Activated naive CD4-positive, alpha-beta T cell (primary cell): Measurements from ENCODE around the gene SIPA1L3.

Experiments used
- DNase-seq, 4 experiments: peaks; one replicate each; lab custom pipeline; 2025; lab: John Stamatoyannopoulos, UW

The SIPA1L3 gene

DNA sequence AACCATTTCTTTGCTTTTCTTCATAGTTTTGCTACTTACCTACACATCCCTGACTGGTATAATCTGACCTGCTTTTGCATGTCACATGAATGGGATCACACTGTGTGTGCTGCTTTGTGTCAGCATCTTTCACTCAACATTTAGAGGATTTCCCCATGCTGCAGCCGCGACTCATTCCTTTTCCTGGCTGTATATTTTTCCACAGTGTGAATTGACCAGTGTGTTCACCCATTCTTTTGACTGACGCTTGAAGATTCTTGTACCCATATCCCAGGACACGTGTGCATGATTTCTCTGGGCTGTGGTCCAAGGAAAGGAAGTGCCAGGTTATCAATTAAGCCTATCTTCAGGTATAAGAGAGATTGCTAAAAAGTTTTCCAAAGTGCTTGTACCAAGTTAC, 198.6 kb downstream of the SIPA1L3 start:
- no peak for DNase-seq

DNA sequence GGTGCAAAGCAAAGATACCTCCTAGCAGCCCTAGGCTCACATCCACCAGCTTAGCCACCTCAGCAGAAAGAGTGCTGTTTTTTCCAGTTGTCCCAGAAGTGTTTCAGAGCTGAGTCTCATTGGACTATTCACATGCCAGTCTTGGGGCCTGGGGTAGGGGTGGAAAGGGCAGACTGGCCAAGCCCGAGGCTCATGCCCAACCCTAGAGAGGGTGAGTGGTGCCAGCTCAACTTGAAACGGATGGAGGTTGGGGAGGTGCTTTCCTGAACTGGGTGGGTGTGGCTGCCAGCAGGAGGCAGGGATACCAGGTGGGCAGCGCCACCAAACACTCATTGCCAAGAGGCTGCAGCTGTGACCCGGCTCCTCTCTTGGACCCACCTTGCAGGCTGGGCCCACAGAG, 200.1 kb downstream of the SIPA1L3 start:
- no peak for DNase-seq

- no peak for DNase-seq
Measured at GRCh38 chr19:38111898-38112297, 204.9 kb downstream of the SIPA1L3 start.

DNA sequence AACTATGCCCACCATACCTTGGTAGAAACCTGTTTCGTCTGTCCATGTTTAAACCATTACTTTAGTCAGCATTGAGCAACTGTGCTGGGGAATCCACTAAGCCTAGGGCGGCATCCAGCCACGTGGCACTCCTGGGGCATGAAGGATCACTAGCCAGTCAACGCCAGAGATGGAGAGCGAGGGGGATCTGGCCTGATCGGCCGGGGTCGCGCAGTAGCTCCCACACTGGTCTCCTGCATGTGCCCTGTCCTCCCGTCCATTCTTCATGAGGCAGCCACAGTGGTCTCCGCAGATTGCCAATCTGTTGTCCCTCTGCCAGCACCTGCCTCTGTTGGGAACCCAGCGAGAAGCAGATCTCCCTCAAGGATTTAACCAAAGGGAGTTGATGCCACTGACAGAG, 207.6 kb downstream of the SIPA1L3 start:
- no peak for DNase-seq

DNA sequence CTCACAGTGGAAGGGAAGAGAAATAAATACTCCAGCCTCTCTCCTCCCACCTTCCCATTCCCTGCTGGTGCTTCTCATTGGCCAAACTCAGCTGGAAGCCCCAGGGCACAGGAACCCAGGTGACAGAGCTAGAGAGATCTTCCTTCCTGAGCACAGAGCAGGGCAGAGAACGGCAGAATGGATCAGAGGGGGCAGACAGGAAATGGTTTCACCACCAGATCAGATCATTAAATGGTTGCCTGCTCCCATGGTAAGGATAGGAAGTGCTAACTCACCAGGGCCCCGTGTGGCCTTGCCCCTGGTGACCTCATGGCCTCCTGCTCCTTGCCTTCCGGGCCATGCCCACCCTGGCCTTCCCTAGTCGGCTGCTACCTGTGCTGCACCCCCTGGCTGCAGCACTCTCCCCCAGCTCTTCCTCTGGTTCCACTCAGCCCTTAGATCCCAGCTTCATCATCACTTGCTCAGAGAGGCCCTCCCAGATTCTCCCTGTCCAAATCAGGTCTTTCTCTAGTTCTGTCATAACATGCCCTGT, 208.3 kb downstream of the SIPA1L3 start:
- DNase-seq = no peak

DNA sequence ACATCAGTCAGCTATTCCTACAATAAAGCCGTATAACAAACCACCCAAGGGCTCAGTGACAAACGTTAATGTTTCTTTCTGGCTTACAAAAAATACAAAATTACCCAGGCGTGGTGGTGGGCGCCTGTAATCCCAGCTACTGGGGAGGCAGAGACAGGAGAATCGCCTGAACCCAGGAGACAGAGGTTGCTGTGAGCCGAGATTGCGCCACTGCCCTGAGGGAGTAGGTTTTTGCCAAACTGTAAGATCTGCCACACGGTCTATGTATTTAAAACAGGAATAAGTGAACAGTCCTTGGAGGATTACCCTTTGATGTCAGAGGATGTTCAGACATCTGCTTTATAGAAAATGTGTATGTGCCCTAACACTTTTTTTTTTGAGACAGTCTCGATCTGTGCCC, 211.2 kb downstream of the SIPA1L3 start:
- no peak for DNase-seq

- DNase-seq = no peak
Measured at GRCh38 chr19:38120471-38121025, 213.5 kb downstream of the SIPA1L3 start.

DNA sequence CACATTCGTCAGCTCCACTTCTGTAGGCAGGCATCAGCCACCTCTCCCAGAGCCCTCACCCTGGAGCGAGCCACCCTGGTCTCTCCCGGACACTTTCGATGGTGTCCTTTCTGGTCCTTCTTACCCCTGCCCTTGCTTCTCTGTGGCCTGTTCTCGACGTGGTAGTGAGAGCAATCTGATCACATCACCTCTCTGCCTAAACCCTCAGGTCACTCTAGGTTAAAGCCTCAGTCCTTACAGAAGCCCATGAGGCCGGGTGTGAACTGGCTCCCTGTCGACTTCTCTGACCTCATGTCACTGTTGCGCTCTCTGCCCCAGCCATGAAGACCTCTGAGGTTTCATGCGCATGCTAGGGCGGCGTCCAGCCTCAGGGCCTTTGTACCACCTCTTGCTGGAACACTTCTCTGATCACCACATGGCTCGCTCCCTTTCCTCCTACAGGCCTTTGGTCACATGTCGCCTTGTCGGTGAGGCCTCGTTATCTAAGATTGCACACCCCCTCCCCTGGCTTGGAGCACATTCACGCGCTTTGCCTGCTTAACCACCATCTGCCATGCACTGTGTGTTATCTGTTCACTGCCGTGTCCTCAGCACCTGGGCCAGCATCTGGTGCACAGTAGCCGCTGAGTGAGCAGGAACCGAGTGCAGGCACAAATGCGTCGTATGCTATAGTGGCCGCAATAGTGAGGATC, 215.5 kb downstream of the SIPA1L3 start:
- no peak for DNase-seq

GRCh38 chr19:38125238-38125637, 218.2 kb downstream of the SIPA1L3 start:
- no peak for DNase-seq

DNA sequence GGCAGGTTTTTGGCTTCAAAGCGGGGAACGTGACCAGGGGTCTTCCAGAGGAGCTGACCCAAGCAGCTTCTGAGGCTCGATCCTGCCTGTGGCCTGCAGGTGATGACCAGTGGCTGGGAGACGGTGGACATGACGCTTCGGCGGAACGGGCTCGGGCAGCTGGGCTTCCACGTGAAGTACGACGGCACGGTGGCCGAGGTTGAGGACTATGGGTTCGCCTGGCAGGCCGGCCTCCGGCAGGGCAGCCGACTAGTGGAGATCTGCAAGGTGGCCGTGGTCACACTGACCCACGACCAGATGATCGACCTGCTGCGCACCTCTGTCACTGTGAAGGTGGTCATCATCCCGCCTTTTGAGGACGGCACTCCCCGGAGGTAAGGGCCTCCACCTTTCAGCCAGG, 223.4 kb downstream of the SIPA1L3 start:
- DNase-seq = no peak

DNA sequence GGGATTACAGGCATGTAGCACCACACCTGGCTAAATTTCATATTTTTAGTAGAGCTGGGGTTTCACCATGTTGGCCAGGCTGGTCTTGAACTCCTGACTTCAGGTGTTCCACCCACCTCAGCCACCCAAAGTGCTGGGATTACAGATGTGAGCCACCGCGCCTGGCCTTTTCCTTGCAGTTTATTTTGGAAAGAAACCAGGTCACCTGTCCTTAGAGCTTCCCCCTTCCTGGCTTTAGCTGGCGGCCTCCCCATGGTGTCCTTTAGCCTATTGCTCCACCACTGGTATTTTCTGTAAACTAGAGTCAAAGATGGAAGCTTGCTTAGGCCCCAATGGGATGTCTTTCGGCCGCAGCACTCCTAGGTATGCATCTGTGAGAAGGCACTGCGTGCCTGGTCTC, 225.8 kb downstream of the SIPA1L3 start:
- no peak for DNase-seq

GRCh38 chr19:38133319-38133718, 226.3 kb downstream of the SIPA1L3 start:
- no peak for DNase-seq

GRCh38 chr19:38134540-38135149, 227.6 kb downstream of the SIPA1L3 start:
- DNase-seq = no peak

DNA sequence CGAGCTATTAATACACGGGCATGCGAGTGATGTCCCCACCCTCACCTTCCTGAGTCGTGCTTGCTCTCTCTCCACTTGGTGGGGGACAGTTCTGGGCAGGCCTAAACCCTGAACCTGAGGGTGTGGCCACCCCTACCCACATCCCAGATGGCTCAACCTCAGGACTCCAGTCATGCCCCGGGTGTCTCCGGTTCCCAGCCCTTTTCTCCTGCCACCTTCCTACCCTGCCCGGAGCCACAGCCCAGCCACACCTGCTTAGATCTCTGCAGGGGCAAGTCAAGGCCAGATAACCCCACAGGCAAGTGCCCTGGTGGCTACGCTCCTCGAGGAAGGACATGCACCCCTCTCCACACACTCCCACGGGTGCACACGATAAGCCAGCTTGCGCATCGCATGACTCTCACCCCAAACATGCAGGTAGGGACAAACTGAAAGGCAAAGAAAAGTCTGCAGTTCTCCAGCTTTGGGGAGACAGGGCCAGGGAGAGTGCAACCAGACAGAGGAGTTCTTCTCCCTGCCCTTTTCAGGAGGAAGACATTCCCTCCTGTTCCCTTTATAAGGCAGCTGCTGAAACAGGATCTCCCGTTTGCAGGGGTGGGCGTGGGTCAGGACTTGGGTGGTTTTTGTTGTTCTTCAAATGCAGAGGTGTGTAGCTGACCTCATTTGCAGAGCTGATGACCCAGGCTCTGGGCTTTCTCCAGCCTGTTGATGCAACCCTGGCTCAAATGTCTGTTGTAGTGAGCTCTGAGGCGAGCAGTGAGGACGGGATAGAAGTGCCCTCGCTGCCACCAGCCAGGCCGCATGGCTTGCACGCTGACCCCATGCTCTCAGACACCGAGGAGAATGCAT, 228.4 kb downstream of the SIPA1L3 start:
- DNase-seq = no peak

DNA sequence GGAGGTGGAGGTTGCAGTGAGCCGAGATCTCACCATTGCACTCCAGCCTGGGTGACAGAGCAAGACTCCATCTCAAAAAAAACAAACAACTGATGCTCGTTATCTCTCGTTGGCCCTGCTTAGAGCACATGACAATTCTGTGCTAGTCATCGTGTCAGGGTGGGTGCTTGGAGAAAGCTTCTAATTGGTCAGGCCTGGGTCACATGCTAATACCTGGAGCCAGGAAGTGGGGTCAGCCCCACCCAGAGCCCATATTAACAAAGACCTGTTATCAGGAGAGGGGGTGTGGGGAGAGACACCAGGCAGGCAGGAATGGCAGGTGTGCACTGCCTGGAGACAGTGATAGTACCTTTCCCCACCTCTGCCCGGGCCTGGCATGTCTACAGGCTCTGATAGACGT, 232.1 kb downstream of the SIPA1L3 start:
- DNase-seq = no peak

DNA sequence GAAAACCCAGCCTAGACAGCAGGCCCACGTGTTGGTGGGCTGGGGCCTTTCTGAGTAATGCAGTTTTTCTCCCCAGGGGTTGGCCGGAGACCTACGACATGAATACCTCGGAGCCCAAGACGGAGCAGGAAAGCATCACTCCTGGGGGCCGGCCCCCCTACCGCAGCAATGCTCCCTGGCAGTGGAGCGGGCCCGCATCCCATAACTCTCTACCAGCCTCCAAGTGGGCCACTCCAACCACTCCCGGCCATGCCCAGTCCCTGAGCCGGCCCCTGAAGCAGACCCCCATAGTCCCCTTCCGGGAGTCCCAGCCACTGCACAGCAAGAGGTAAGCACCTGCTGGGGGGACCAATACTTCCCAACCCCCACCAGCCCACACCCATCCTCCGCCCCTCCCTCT, 234.1 kb downstream of the SIPA1L3 start:
- DNase-seq = no peak

DNA sequence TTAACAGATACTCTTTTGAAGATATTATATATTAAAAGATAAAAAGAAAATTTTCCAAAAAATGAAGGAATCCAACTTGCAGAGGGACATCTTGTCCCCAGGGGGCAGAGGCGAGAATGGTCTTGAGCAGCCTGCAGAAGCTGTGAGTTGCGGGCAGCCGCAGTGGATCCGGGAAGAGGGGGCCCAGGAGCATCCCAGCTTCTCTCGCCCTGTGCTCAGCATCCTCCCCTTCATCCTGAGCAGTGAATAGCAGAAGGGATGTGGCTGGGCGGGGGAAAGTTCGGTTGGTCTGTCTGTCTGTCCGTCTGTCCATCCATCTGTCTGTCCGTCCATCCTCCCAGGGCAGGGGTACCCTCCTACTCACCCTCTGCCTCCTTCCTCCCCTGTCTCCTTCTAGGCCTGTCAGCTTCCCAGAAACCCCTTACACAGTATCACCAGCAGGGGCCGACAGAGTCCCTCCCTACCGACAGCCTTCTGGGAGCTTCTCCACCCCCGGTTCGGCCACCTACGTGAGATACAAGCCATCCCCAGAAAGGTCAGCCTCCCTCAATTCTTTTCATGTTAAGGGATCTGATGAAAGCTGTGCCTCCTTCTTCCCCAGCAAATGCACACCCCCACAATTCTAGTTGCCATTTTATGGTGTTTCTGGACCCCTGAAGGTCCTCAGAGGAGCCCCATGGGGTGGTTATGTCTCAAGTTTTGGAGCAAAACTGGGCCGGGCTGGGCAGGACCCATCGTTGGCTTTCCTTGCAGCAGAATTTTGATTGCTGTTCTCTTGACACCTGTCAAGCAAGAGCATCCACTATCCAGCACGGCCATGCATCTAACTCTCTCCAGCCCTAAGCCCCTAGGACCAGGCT, 235.4 kb downstream of the SIPA1L3 start:
- DNase-seq = peak in 1 of 4 experiments; percentile 4

- DNase-seq = no peak
Measured at GRCh38 chr19:38143847-38144246, 236.8 kb downstream of the SIPA1L3 start.

GRCh38 chr19:38144667-38145066, 237.7 kb downstream of the SIPA1L3 start:
- DNase-seq = no peak

- DNase-seq = no peak
Measured at GRCh38 chr19:38145623-38146022, 238.6 kb downstream of the SIPA1L3 start.

DNA sequence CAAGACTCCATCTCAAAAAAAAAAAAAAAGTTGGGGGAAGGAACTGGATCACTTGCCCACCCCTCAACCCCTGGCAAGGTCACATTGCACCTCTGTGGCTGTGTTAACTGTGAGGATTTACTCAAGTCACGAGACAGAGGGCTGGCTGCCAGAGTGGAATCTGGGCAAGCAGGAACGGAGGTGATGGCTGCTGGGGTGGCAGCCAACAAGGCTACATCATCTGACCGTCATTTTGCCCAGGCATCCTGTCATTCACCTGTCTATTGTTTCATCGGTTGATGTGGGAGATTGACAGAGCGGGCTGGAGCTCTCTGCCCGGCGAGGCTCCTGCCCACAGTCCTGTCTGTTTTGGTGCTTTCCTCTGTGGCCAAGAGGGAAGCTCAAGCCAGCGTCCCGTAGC, 241.3 kb downstream of the SIPA1L3 start:
- no peak for DNase-seq

GRCh38 chr19:38149661-38150061, 242.7 kb downstream of the SIPA1L3 start:
- DNase-seq = no peak
